Upper lobe of right lung (tissue), 1 donor: Measurements from ENCODE around the gene PPP6C. TPM values are rescaled to one million over a fixed set of nuclear protein-coding genes. Genes with fewer than 3 reads are reported as not detected.
"Not testable (repeated sequence)": the region's sequence is repeated elsewhere in the genome, so short reads cannot be mapped to it uniquely, and the experiment has no call there.

Source experiments
- ATAC-seq: fragments of 200-7000 bp; cut with Tn5 transposase; one replicate; pipeline ENCODE4 v1.9.1; 2020; ENCODE audit warnings: mild to moderate bottlenecking, moderate library complexity
- DNase-seq: peaks from one replicate; pipeline ENCODE4 v3.0.0-alpha.2; 2020
- H3K27ac ChIP-seq: fragments of 200-600 bp; one replicate; pipeline ENCODE4 v1.8.0; 2022
- H3K27me3 ChIP-seq: fragments of 200-600 bp; one replicate; pipeline ENCODE4 v1.8.0; 2022; ENCODE audit warnings: mild to moderate bottlenecking
- H3K36me3 ChIP-seq: fragments of 200-600 bp; one replicate; pipeline ENCODE4 v1.8.0; 2022
- H3K4me1 ChIP-seq: fragments of 200-600 bp; one replicate; pipeline ENCODE4 v1.8.0; 2022
- H3K4me3 ChIP-seq: fragments of 200-600 bp; one replicate; pipeline ENCODE4 v1.8.0; 2022; ENCODE audit warnings: mild to moderate bottlenecking
- H3K9me3 ChIP-seq: fragments of 200-600 bp; one replicate; pipeline ENCODE4 v1.8.0; 2022
- CTCF ChIP-seq: fragments of 200-600 bp; IDR thresholded peaks from one replicate; pipeline ENCODE4 v1.8.0; 2022; ENCODE audit warnings: antibody characterized with exemption
- intact Hi-C: fragments of 100-400 bp; cut with DNase I; formaldehyde crosslinking; loops from one replicate; pipeline ENCODE4 v1.11.0; 2022
- total RNA-seq: library from RNA; stranded (reverse); fragmentation: NEBNext Ultra II Directional; extraction: Animal tissue kit (Norgen Biotek cat#: 25700); gene quantifications from one replicate; pipeline ENCODE4 v1.2.1, GENCODE V29; 2021
- donor health status: DM: no; HTN: yes; CAD: no; lungs with severe emphysema.

The PPP6C gene
- total RNA-seq, 1 donor from 2014 or later, result 42.2 TPM

GRCh38 chr9:125131778-125132177, 57.8 kb downstream of the PPP6C start:
- no peak for ATAC-seq
- Histone ChIP-seq H3K4me3 (no peak overlapping the region), H3K27ac (no peak overlapping the region), H3K36me3 (no peaks in the 10 kb centered on the region), H3K9me3 (no peaks in the 10 kb centered on the region), H3K27me3 (no peaks in the 10 kb centered on the region), H3K4me1 (no peaks in the 10 kb centered on the region)
- no peak for DNase-seq
- intact Hi-C loops, result no loop called here
- TF ChIP-seq CTCF, result no peak

GRCh38 chr9:125126019-125126746, 63.4 kb downstream of the PPP6C start:
- peak; percentile 80 for DNase-seq
- Histone ChIP-seq H3K27ac (peak overlapping the region; percentile 30), H3K9me3 (no peaks in the 10 kb centered on the region), H3K4me1 (peaks cover 4% of the 10 kb centered on the region), H3K36me3 (no peaks in the 10 kb centered on the region), H3K27me3 (no peaks in the 10 kb centered on the region), H3K4me3 (no peak overlapping the region)
- peak; percentile 96 for ATAC-seq
- TF ChIP-seq CTCF, result no peak
- intact Hi-C loops, result no loop called here

GRCh38 chr9:125125523-125125922, 64.1 kb downstream of the PPP6C start:
- peaks cover 4% of the 10 kb centered on the region for H3K4me1 ChIP-seq
- H3K9me3 ChIP-seq, result no peaks in the 10 kb centered on the region
- no peak for DNase-seq
- H3K27ac ChIP-seq, result peak overlapping the region; percentile 12
- intact Hi-C loops, result no loop called here
- no peak overlapping the region for H3K4me3 ChIP-seq
- no peaks in the 10 kb centered on the region for H3K27me3 ChIP-seq
- H3K36me3 ChIP-seq, result no peaks in the 10 kb centered on the region
- no peak for TF ChIP-seq CTCF
- no peak for ATAC-seq

GRCh38 chr9:125121146-125121545, 68.5 kb downstream of the PPP6C start:
- Histone ChIP-seq H3K27me3 (no peaks in the 10 kb centered on the region), H3K27ac (no peak overlapping the region), H3K9me3 (no peaks in the 10 kb centered on the region), H3K36me3 (no peaks in the 10 kb centered on the region), H3K4me1 (peaks cover 4% of the 10 kb centered on the region), H3K4me3 (no peak overlapping the region)
- intact Hi-C loops, result no loop called here
- ATAC-seq, result no peak
- TF ChIP-seq CTCF, result no peak
- DNase-seq, result no peak

- H3K9me3 ChIP-seq, result no peaks in the 10 kb centered on the region
- H3K27me3 ChIP-seq, result no peaks in the 10 kb centered on the region
- no peaks in the 10 kb centered on the region for H3K36me3 ChIP-seq
- H3K4me1 ChIP-seq, result no peaks in the 10 kb centered on the region
- no peak overlapping the region for H3K27ac ChIP-seq
- DNase-seq (no peak), ATAC-seq (peak; percentile 29)
- intact Hi-C loops, result no loop called here
- H3K4me3 ChIP-seq, result no peak overlapping the region
- TF ChIP-seq CTCF, result no peak
These were observed 69.8 kb downstream of the PPP6C start for GRCh38 chr9:125119643-125120286.

GRCh38 chr9:125118696-125119095, 70.9 kb downstream of the PPP6C start:
- H3K36me3 ChIP-seq, intact Hi-C loops, H3K9me3 ChIP-seq, H3K4me3 ChIP-seq, H3K27me3 ChIP-seq, H3K4me1 ChIP-seq, ATAC-seq, H3K27ac ChIP-seq, DNase-seq: not testable (repeated sequence)

- intact Hi-C loops, H3K27ac ChIP-seq, DNase-seq, H3K27me3 ChIP-seq, H3K4me1 ChIP-seq, H3K9me3 ChIP-seq, ATAC-seq, H3K4me3 ChIP-seq, H3K36me3 ChIP-seq: not testable (repeated sequence)
These were observed 75.1 kb downstream of the PPP6C start for GRCh38 chr9:125114503-125114902.
